ENCODE data around the gene CDK6. TPM values are rescaled to one million over a fixed set of nuclear protein-coding genes. Genes with fewer than 3 reads are reported as not detected.

CDK6 gene
- total and polyA plus RNA-seq, 2 experiments from 2014 or later: 7.4 to 23.7 TPM

DNA sequence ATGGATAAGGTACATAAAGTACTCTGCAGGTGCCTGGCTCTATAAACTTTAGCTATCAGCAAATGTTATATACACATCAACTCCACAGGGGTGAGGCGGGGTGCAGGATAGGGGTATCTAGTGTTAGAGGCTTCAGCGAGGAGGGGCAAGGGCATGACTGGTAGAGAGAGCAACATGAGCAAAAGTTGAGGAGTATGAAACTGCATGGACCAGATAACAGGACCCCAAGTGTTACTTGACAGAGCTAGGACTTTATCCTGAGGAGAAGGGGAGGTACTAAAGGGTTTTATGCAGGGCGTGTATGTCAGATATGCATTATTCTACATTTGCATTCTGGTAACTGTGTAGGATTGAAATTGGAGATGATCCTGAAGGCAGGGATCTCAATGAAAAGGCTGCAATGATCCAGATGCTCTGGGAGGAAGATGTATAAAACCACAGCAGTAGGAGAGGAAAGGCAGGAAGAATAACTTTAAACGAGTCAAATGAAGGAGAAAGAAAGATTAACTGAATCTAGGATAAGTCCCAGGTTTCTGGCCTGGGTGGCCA, 136.3 kb downstream of the CDK6 start:
- DNase-seq (ENCODE audit: low spot score) (no peak), ATAC-seq (no peak)
- Histone ChIP-seq H4K20me1 (replicated peaks; ENCODE audit: insufficient read depth) (no peaks in the 10 kb centered on the region), H3K9me2 (ENCODE audit: insufficient read depth) (no peaks in the 10 kb centered on the region), H3K4me3 (no peak overlapping the region), H3K27ac (ENCODE audit: low read depth) (no peak overlapping the region), H3K4me2 (no peak overlapping the region), H3K36me3 (ENCODE audit: insufficient read depth) (no peaks in the 10 kb centered on the region), H3K27me3 (ENCODE audit: insufficient read depth) (no peaks in the 10 kb centered on the region), H3K79me2 (replicated peaks; ENCODE audit: insufficient read depth) (no peaks in the 10 kb centered on the region), H3K4me1 (ENCODE audit: insufficient read depth) (peaks cover 4% of the 10 kb centered on the region; the same call in 1 of the 2 replicates), H2AFZ (no peak overlapping the region), H3F3A (replicated peaks; ENCODE audit: low read depth) (no peaks in the 10 kb centered on the region)
- Mint-ChIP-seq H3K4me3 (no peak overlapping the region), H3K9me3 (peaks cover 2% of the 10 kb centered on the region; the same call in 1 of the 3 replicates), H3K36me3 (ENCODE audit: low read depth) (peaks cover 3% of the 10 kb centered on the region; the same call in 1 of the 3 replicates), H3K27ac (no peak overlapping the region), H3K4me1 (peaks cover 24% of the 10 kb centered on the region), H3K27me3 (ENCODE audit: insufficient read depth, low read depth, poor library complexity) (no peaks in the 10 kb centered on the region)
- no peak for TF ChIP-seq ZNF331 (CRISPR knock-in tag; IDR thresholded peaks at IDR 0.05; ENCODE audit: low read depth)

DNA sequence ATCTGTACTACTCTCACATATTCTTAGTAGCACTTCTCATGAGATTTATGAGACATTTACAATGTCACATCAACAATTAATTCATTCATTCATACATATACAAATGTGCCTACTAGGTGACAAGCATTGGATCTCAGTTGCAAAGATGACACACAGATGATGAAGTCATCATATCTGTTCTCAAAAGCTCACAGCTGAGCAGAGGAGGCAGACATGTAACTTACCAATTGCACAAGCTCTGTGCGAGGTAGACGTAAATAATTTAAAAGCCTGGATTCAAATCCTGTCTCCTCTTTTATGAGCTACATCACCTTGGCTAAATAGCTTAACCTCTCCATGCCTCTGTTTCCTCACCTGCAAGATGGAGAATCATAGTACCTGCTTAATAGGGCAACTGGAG, 136.8 kb downstream of the CDK6 start:
- Histone ChIP-seq H3K79me2 (replicated peaks; ENCODE audit: insufficient read depth) (no peaks in the 10 kb centered on the region), H3K4me2 (no peak overlapping the region), H3K4me1 (ENCODE audit: insufficient read depth) (peaks cover 8% of the 10 kb centered on the region; the same call in 1 of the 2 replicates), H3K9me2 (ENCODE audit: insufficient read depth) (no peaks in the 10 kb centered on the region), H2AFZ (no peak overlapping the region), H4K20me1 (replicated peaks; ENCODE audit: insufficient read depth) (no peaks in the 10 kb centered on the region), H3K4me3 (no peak overlapping the region), H3K36me3 (ENCODE audit: insufficient read depth) (no peaks in the 10 kb centered on the region), H3F3A (replicated peaks; ENCODE audit: low read depth) (no peaks in the 10 kb centered on the region), H3K27ac (ENCODE audit: low read depth) (no peak overlapping the region), H3K27me3 (ENCODE audit: insufficient read depth) (no peaks in the 10 kb centered on the region)
- H3K9me3 Mint-ChIP-seq: no peaks in the 10 kb centered on the region
- no peaks in the 10 kb centered on the region; the same call in 2 of the 3 replicates for H3K36me3 Mint-ChIP-seq (ENCODE audit: low read depth)
- no peak overlapping the region for H3K4me3 Mint-ChIP-seq
- no peaks in the 10 kb centered on the region for H3K27me3 Mint-ChIP-seq (ENCODE audit: insufficient read depth, low read depth, poor library complexity)
- no peak overlapping the region for H3K27ac Mint-ChIP-seq
- ATAC-seq (no peak), DNase-seq (ENCODE audit: low spot score) (no peak)
- H3K4me1 Mint-ChIP-seq: peaks cover 26% of the 10 kb centered on the region
- TF ChIP-seq EZH2phosphoT487 (IDR thresholded peaks at IDR 0.05; ENCODE audit: unreplicated experiment): no peak
- no peak for TF ChIP-seq JUNB (IDR thresholded peaks at IDR 0.05; ENCODE audit: unreplicated experiment)
- no peak for TF ChIP-seq STAT1 (IDR thresholded peaks at IDR 0.05; ENCODE audit: unreplicated experiment)
- TF ChIP-seq, protein P1, sequence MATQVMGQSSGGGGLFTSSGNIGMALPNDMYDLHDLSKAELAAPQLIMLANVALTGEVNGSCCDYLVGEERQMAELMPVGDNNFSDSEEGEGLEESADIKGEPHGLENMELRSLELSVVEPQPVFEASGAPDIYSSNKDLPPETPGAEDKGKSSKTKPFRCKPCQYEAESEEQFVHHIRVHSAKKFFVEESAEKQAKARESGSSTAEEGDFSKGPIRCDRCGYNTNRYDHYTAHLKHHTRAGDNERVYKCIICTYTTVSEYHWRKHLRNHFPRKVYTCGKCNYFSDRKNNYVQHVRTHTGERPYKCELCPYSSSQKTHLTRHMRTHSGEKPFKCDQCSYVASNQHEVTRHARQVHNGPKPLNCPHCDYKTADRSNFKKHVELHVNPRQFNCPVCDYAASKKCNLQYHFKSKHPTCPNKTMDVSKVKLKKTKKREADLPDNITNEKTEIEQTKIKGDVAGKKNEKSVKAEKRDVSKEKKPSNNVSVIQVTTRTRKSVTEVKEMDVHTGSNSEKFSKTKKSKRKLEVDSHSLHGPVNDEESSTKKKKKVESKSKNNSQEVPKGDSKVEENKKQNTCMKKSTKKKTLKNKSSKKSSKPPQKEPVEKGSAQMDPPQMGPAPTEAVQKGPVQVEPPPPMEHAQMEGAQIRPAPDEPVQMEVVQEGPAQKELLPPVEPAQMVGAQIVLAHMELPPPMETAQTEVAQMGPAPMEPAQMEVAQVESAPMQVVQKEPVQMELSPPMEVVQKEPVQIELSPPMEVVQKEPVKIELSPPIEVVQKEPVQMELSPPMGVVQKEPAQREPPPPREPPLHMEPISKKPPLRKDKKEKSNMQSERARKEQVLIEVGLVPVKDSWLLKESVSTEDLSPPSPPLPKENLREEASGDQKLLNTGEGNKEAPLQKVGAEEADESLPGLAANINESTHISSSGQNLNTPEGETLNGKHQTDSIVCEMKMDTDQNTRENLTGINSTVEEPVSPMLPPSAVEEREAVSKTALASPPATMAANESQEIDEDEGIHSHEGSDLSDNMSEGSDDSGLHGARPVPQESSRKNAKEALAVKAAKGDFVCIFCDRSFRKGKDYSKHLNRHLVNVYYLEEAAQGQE (IDR thresholded peaks at IDR 0.05; ENCODE audit: unreplicated experiment): no peak

DNA sequence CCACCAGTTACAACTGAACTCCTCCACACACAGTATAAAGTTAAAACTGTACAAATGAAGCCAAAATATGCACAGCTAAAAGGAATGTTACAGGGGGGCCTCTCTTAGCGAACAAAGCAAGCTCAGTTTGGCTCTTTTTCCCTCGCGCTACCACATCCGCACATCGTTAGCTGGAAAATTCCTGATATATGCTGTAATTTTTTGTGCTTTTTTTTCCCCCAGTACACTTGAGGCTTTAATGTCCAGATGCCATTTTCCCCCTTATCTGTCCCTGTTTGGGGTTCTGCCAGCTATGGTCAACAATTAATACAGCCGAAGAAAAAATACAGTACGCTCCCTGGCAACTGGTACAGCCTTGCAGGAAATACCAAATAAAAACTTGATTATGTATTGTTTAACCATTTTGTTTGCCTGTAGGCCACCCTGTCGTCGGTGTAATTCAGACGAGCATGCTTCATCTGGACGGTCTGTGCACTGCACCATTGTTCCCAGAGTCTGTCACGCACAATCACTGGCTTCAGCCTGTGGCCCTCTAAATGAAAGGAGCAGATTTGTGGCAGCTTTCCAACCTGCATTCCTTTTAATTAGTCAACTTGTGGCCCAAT, 138.0 kb downstream of the CDK6 start:
- no peak overlapping the region for H3K27ac Mint-ChIP-seq
- no peaks in the 10 kb centered on the region for H3F3A ChIP-seq (replicated peaks; ENCODE audit: low read depth)
- no peaks in the 10 kb centered on the region for H3K9me3 Mint-ChIP-seq
- no peaks in the 10 kb centered on the region for H3K36me3 Mint-ChIP-seq (ENCODE audit: low read depth)
- H3K9me2 ChIP-seq (ENCODE audit: insufficient read depth): no peaks in the 10 kb centered on the region
- no peak overlapping the region for H2AFZ ChIP-seq
- H3K4me3 Mint-ChIP-seq: no peak overlapping the region
- DNase-seq (ENCODE audit: low spot score) (no peak), ATAC-seq (no peak)
- H3K27me3 Mint-ChIP-seq (ENCODE audit: insufficient read depth, low read depth, poor library complexity): no peaks in the 10 kb centered on the region
- H3K4me1 Mint-ChIP-seq: peaks cover 26% of the 10 kb centered on the region
- H3K27ac ChIP-seq (ENCODE audit: low read depth): no peak overlapping the region
- no peaks in the 10 kb centered on the region for H3K79me2 ChIP-seq (replicated peaks; ENCODE audit: insufficient read depth)
- no peak overlapping the region for H3K4me3 ChIP-seq
- H3K4me2 ChIP-seq: no peak overlapping the region
- no peaks in the 10 kb centered on the region for H4K20me1 ChIP-seq (replicated peaks; ENCODE audit: insufficient read depth)
- peaks cover 8% of the 10 kb centered on the region; the same call in 1 of the 2 replicates for H3K4me1 ChIP-seq (ENCODE audit: insufficient read depth)
- no peaks in the 10 kb centered on the region for H3K27me3 ChIP-seq (ENCODE audit: insufficient read depth)
- H3K36me3 ChIP-seq (ENCODE audit: insufficient read depth): no peaks in the 10 kb centered on the region
- TF ChIP-seq, protein P1 (IDR thresholded peaks at IDR 0.05; ENCODE audit: unreplicated experiment): no peak
- TF ChIP-seq CREB1 (CRISPR knock-in tag; IDR thresholded peaks at IDR 0.05; ENCODE audit: low read depth) (no peak), ZNF331 (CRISPR knock-in tag; IDR thresholded peaks at IDR 0.05; ENCODE audit: low read depth) (no peak), EZH2 (IDR thresholded peaks at IDR 0.05; ENCODE audit: low read depth, unreplicated experiment) (no peak), EZH2phosphoT487 (IDR thresholded peaks at IDR 0.05; ENCODE audit: unreplicated experiment) (no peak), ZNF114 (CRISPR knock-in tag; IDR thresholded peaks at IDR 0.05) (no peak), POLR2AphosphoS5 (IDR thresholded peaks at IDR 0.05; ENCODE audit: low read depth) (no peak)
- TF ChIP-seq, protein P2, sequence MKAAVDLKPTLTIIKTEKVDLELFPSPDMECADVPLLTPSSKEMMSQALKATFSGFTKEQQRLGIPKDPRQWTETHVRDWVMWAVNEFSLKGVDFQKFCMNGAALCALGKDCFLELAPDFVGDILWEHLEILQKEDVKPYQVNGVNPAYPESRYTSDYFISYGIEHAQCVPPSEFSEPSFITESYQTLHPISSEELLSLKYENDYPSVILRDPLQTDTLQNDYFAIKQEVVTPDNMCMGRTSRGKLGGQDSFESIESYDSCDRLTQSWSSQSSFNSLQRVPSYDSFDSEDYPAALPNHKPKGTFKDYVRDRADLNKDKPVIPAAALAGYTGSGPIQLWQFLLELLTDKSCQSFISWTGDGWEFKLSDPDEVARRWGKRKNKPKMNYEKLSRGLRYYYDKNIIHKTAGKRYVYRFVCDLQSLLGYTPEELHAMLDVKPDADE (IDR thresholded peaks at IDR 0.05): no peak
